ENCODE results near the gene IRAG1.

DNA sequence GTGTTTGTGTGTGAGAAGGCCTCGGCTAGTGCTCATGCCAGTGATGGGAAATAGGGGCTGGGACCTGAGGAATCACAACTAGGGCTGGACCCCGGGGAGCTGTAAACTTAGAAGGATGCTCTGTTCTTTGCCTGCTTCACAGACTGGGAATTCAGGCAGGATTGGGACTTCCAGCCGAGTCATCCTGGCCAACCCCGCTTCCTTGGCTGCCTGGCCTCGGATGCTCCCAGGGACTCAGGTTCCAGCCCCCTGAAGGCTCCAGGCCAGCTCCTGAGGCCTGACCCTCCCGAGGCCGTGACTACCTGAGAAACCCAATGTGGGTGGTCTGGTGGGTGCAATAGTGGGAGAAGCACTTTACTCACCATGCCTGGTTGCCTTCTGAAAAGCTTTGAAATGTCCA is 44.7 kb downstream of the IRAG1 start:
- no peak for TF ChIP-seq POLR2A (IDR thresholded peaks at IDR 0.05; ENCODE audit: low read length)
- no peak for TF ChIP-seq GATA1 (IDR thresholded peaks at IDR 0.05; ENCODE audit: low read depth, low read length)

Data from erythroblast (primary cell).